ENCODE measurements around the gene FREY1.

FREY1 gene

GRCh38 chr11:45877221-45877620, 29.9 kb downstream of the FREY1 start:
- H3K4me3 ChIP-seq (ENCODE audit: low read length), result no peak overlapping the region
- no peaks in the 10 kb centered on the region for H3K4me1 ChIP-seq (ENCODE audit: control insufficient read depth, low read length)
- no peak for TF ChIP-seq EZH2phosphoT487 (IDR thresholded peaks at IDR 0.05; ENCODE audit: borderline replicate concordance, low read length)
- TF ChIP-seq CTCF (IDR thresholded peaks at IDR 0.05; ENCODE audit: low read depth, low read length, poor library complexity, severe bottlenecking), result no peak
- H3K9me3 ChIP-seq (ENCODE audit: control insufficient read depth, insufficient read depth, low read length), result no peaks in the 10 kb centered on the region
- H3K36me3 ChIP-seq (ENCODE audit: control insufficient read depth, low read length), result peaks cover 13% of the 10 kb centered on the region
- H3K27me3 ChIP-seq (ENCODE audit: control insufficient read depth, low read length), result no peaks in the 10 kb centered on the region
- no peaks in the 10 kb centered on the region for H3F3A ChIP-seq (ENCODE audit: control insufficient read depth, insufficient read depth)
- H3K9me2 ChIP-seq (replicated peaks; ENCODE audit: control insufficient read depth, low read length), result no peaks in the 10 kb centered on the region
- no peak overlapping the region for H3K27ac ChIP-seq (ENCODE audit: low read depth, low read length)
- no peaks in the 10 kb centered on the region for H3K79me2 ChIP-seq (ENCODE audit: control insufficient read depth, low read length)
- H4K20me1 ChIP-seq (ENCODE audit: control insufficient read depth, insufficient read depth, low read depth, low read length), result no peaks in the 10 kb centered on the region
- no peak overlapping the region for H3K4me2 ChIP-seq (ENCODE audit: low read length)

GRCh38 chr11:45876401-45876800, 30.7 kb downstream of the FREY1 start:
- no peak for TF ChIP-seq EZH2phosphoT487 (IDR thresholded peaks at IDR 0.05; ENCODE audit: borderline replicate concordance, low read length)
- no peak for TF ChIP-seq CTCF (IDR thresholded peaks at IDR 0.05; ENCODE audit: low read depth, low read length, poor library complexity, severe bottlenecking)
- H3K79me2 ChIP-seq (ENCODE audit: control insufficient read depth, low read length), result no peaks in the 10 kb centered on the region
- H4K20me1 ChIP-seq (ENCODE audit: control insufficient read depth, insufficient read depth, low read depth, low read length), result no peaks in the 10 kb centered on the region
- H3K9me3 ChIP-seq (ENCODE audit: control insufficient read depth, insufficient read depth, low read length), result no peaks in the 10 kb centered on the region
- no peak overlapping the region for H3K4me3 ChIP-seq (ENCODE audit: low read length)
- no peak overlapping the region for H3K27ac ChIP-seq (ENCODE audit: low read depth, low read length)
- no peaks in the 10 kb centered on the region for H3F3A ChIP-seq (ENCODE audit: control insufficient read depth, insufficient read depth)
- H3K4me1 ChIP-seq (ENCODE audit: control insufficient read depth, low read length), result no peaks in the 10 kb centered on the region
- H3K4me2 ChIP-seq (ENCODE audit: low read length), result no peak overlapping the region
- H3K9me2 ChIP-seq (replicated peaks; ENCODE audit: control insufficient read depth, low read length), result no peaks in the 10 kb centered on the region
- peaks cover 18% of the 10 kb centered on the region for H3K36me3 ChIP-seq (ENCODE audit: control insufficient read depth, low read length)
- H3K27me3 ChIP-seq (ENCODE audit: control insufficient read depth, low read length), result no peaks in the 10 kb centered on the region

- no peaks in the 10 kb centered on the region for H3K9me2 ChIP-seq (replicated peaks; ENCODE audit: control insufficient read depth, low read length)
- no peaks in the 10 kb centered on the region for H3F3A ChIP-seq (ENCODE audit: control insufficient read depth, insufficient read depth)
- no peaks in the 10 kb centered on the region for H3K27me3 ChIP-seq (ENCODE audit: control insufficient read depth, low read length)
- H3K36me3 ChIP-seq (ENCODE audit: control insufficient read depth, low read length), result peaks cover 31% of the 10 kb centered on the region
- TF ChIP-seq CTCF (IDR thresholded peaks at IDR 0.05; ENCODE audit: low read depth, low read length, poor library complexity, severe bottlenecking), result peak; percentile 65
- TF ChIP-seq EZH2phosphoT487 (IDR thresholded peaks at IDR 0.05; ENCODE audit: borderline replicate concordance, low read length), result no peak
- H3K27ac ChIP-seq (ENCODE audit: low read depth, low read length), result no peak overlapping the region
- no peaks in the 10 kb centered on the region for H3K79me2 ChIP-seq (ENCODE audit: control insufficient read depth, low read length)
- no peaks in the 10 kb centered on the region for H3K9me3 ChIP-seq (ENCODE audit: control insufficient read depth, insufficient read depth, low read length)
- no peak overlapping the region for H3K4me3 ChIP-seq (ENCODE audit: low read length)
- H4K20me1 ChIP-seq (ENCODE audit: control insufficient read depth, insufficient read depth, low read depth, low read length), result no peaks in the 10 kb centered on the region
- H3K4me2 ChIP-seq (ENCODE audit: low read length), result no peak overlapping the region
- no peaks in the 10 kb centered on the region for H3K4me1 ChIP-seq (ENCODE audit: control insufficient read depth, low read length)
These were observed 34.3 kb downstream of the FREY1 start for GRCh38 chr11:45872651-45873356.

Data from DOHH2 (cell line).